GM18502 (cell line): ENCODE data around the gene TENM3.
"Not testable (repeated sequence)": the region's sequence is repeated elsewhere in the genome, so short reads cannot be mapped to it uniquely, and the experiment has no call there.

Experiments used
- ATAC-seq: cut with Tn5 transposase; IDR thresholded peaks from one replicate; pipeline ENCODE4 v1.9.1; 2021; ENCODE audit warnings: mild to moderate bottlenecking; ENCODE audit not compliant: unreplicated experiment, poor library complexity

The TENM3 gene

GRCh38 chr4:182814065-182814464, 570.9 kb downstream of the TENM3 start:
- not testable (repeated sequence) for ATAC-seq

GRCh38 chr4:182818926-182819730, 575.9 kb downstream of the TENM3 start:
- ATAC-seq = no peak

- ATAC-seq = no peak
Observed at GRCh38 chr4:182819751-182820150, 576.5 kb downstream of the TENM3 start.

GRCh38 chr4:182822554-182822953, 579.4 kb downstream of the TENM3 start:
- no peak for ATAC-seq

GRCh38 chr4:182823576-182823975, 580.4 kb downstream of the TENM3 start:
- ATAC-seq = peak; percentile 62

- no peak for ATAC-seq
Observed at GRCh38 chr4:182825003-182825402, 581.8 kb downstream of the TENM3 start.

GRCh38 chr4:182825786-182826185, 582.6 kb downstream of the TENM3 start:
- no peak for ATAC-seq

- peak; percentile 66 for ATAC-seq
Observed at GRCh38 chr4:182826391-182826790, 583.2 kb downstream of the TENM3 start.

GRCh38 chr4:182827166-182827565, 584.0 kb downstream of the TENM3 start:
- ATAC-seq = no peak

GRCh38 chr4:182827954-182828353, 584.8 kb downstream of the TENM3 start:
- no peak for ATAC-seq

- peak; percentile 43 for ATAC-seq
Observed at GRCh38 chr4:182828360-182829025, 585.3 kb downstream of the TENM3 start.

- ATAC-seq = no peak
Observed at GRCh38 chr4:182829196-182829595, 586.0 kb downstream of the TENM3 start.

- no peak for ATAC-seq
Observed at GRCh38 chr4:182831376-182831775, 588.2 kb downstream of the TENM3 start.

- ATAC-seq = no peak
Observed at GRCh38 chr4:182832352-182833120, 589.3 kb downstream of the TENM3 start.

GRCh38 chr4:182835006-182835740, 592.0 kb downstream of the TENM3 start:
- ATAC-seq = no peak

- no peak for ATAC-seq
Observed at GRCh38 chr4:182837831-182838230, 594.6 kb downstream of the TENM3 start.

- no peak for ATAC-seq
Observed at GRCh38 chr4:182838535-182838934, 595.3 kb downstream of the TENM3 start.

- no peak for ATAC-seq
Observed at GRCh38 chr4:182839256-182839655, 596.1 kb downstream of the TENM3 start.

- no peak for ATAC-seq
Observed at GRCh38 chr4:182840108-182840507, 596.9 kb downstream of the TENM3 start.

GRCh38 chr4:182842104-182842600, 599.0 kb downstream of the TENM3 start:
- ATAC-seq = no peak
